Measurements from ENCODE around the gene LAMA4. TPM values are rescaled to one million over a fixed set of nuclear protein-coding genes. Genes with fewer than 3 reads are reported as not detected.
"Not testable (repeated sequence)": the region's sequence is repeated elsewhere in the genome, so short reads cannot be mapped to it uniquely, and the experiment has no call there.

LAMA4 gene
- total RNA-seq, 2 experiments from 2014 or later, result not detected

DNA sequence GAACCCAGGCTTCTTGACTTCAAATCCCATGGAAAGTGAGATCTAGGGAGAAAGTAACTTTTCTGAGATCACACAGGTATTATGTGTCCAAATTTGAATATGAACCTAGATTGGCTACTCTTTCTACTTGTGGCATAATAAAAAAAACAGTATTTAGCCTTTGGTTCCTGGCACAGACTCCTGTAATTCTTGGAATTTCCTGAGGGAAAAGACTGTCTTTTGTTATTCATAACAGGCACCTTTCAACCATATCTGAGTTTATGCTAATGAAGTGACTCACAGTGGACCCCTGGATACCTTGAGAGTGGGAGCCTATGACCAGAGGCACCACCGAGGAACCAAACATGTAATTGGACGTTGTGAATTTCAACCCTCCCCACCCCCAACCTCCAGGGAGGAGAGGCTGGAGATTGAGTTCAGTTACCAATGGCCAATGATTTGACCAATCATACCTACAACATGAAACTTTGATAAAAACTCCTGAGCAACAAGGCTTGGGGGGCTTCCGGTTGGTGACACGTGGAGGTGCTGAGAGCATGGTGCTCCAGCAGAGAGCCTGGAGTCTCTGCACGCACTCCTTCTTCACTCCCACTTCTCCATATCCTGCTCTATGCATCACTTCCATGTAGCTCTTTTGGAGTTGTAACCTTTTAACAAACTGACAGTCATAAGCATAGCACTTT lies 48.8 kb downstream of the LAMA4 start:
- peaks cover 27% of the 10 kb centered on the region for H3K27me3 Mint-ChIP-seq
- no peaks in the 10 kb centered on the region for H3K4me1 Mint-ChIP-seq

DNA sequence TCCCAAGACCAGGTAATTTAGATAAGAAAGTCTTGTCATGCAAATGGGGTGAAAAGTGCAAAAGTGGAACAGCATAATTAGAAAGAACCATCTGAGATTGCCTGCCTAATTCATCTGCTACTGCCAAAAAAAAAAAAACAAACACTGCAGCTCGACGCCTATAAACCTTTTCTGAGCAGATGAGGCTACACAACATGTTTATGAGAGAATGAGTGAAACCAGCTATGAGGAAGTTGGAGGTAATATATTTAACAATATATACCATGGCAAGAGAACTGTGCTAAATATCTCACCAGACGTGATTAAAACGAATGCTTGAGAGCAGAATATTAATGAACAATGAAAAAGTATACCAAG lies 50.0 kb downstream of the LAMA4 start:
- DNase-seq, result no peak
- H3K27ac Mint-ChIP-seq, result no peak overlapping the region
- no peak overlapping the region for H3K4me3 Mint-ChIP-seq
- peaks cover 24% of the 10 kb centered on the region for H3K27me3 Mint-ChIP-seq
- H3K36me3 Mint-ChIP-seq, result no peaks in the 10 kb centered on the region
- no peaks in the 10 kb centered on the region for H3K4me1 Mint-ChIP-seq
- POLR2A ChIA-PET, result no interaction called here
- no peak for ATAC-seq (ENCODE audit: low read depth)
- H3K9me3 Mint-ChIP-seq, result peaks cover 5% of the 10 kb centered on the region

More for the DNA sequence above, 48.8 kb downstream of the LAMA4 start:
- Mint-ChIP-seq H3K9me3 (peaks cover 5% of the 10 kb centered on the region), H3K27ac (no peak overlapping the region), H3K36me3 (peaks cover 2% of the 10 kb centered on the region), H3K4me3 (no peak overlapping the region)
- DNase-seq (no peak), ATAC-seq (ENCODE audit: low read depth) (no peak)
- POLR2A ChIA-PET, result no interaction called here

DNA sequence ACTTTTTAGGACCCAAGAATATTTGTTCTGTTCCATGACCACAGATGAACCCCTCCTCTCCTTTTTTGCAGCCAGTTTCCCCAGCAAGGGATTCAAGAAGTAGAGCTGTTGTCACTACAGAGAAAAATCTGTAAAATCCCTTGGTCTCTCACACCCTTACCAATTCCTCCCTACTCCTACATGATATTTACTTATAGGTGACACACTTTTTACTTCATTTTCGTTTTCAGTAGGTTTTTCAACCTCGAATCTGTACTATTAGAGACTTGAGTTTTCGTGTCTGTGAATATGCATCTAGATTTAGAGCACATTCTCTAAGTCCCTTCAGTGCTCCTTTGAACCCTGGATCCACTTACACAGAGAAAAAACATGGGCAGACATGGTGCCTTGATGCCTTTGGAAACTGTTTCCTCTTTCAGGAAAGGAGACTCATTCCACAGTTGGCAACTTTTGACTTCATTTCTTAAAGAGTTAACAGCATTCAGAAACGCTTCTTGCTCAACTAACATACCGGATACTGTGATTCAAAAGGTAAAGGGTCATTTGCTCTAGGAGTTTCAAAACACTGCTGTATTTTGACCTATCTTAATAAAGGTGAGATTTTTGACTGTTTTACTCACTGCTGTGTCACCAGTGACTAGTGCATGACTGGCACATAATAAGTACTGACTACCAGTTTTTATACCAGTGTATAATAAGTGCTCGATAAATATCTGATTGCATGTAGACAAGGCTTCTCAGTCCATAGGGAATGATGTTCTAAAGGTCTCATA lies 50.6 kb downstream of the LAMA4 start:
- Mint-ChIP-seq H3K27ac (no peak overlapping the region), H3K27me3 (peaks cover 24% of the 10 kb centered on the region), H3K4me1 (no peaks in the 10 kb centered on the region), H3K4me3 (no peak overlapping the region), H3K36me3 (no peaks in the 10 kb centered on the region), H3K9me3 (peaks cover 5% of the 10 kb centered on the region)
- POLR2A ChIA-PET, result no interaction called here
- DNase-seq (no peak), ATAC-seq (ENCODE audit: low read depth) (no peak)

DNA sequence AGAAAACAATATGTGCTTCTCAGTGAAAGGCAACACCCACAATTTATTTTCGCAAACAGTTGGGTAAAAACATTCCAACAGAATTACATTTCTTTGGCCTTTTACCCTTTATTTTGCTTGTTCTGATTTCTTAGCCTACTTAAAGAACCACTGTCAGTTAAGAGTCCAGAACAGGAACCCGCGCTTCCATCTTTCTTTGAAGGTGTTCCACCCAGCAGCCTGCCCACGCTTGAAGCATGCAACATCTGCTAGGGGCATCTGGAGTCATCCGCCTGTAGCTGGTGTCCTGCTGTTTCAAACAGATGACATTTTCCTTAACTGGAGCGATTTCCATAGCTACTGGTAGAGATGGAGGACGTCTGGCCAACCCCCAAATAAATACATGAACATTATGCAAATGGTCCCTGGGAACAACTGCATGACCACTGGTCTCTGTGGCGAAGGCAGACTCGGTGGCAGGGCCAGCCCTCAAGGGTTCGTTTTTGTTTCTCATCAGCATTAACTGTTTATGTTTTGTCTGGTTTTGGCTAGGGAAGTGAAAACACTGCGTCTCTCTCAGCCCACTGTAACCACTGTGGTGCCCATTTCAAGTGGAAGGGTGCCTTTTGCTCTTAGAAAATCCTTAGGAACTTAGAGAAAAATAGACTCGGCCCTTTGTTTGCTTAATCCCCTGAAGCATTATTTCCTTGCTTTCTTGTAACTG lies 51.6 kb downstream of the LAMA4 start:
- H3K27ac Mint-ChIP-seq, result no peak overlapping the region
- no peaks in the 10 kb centered on the region for H3K4me1 Mint-ChIP-seq
- peaks cover 24% of the 10 kb centered on the region for H3K27me3 Mint-ChIP-seq
- no peaks in the 10 kb centered on the region for H3K36me3 Mint-ChIP-seq
- POLR2A ChIA-PET, result no interaction called here
- no peak for DNase-seq
- peaks cover 5% of the 10 kb centered on the region for H3K9me3 Mint-ChIP-seq
- no peak overlapping the region for H3K4me3 Mint-ChIP-seq
- no peak for ATAC-seq (ENCODE audit: low read depth)

DNA sequence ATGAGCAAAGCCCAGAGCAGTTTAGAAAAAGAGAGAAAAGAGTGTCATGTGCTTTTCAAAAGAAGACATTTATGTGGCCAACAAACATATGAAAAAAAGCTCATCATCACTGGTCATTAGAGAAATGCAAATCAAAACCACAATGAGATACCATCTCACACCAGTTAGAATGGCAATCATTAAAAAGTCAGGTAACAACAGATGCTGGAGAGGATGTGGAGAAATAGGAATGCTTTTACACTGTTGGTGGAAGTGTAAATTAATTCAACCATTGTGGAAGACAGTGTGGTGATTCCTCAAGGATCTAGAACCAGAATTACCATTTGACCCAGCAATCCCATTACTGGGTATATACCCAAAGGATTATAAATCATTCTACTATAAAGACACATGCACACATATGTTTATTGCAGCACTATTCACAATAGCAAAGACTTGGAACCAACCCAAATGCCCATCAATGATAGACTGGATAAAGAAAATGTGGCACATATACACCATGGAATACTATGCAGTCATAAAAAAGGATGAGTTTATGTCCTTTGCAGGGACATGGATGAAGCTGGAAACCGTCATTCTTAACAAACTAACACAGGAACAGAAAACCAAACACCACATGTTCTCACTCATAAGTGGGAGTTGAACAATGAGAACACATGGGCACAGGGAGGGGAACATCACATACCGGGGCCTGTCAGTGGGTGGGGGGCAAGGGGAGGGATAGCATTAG lies 54.0 kb downstream of the LAMA4 start:
- ATAC-seq (ENCODE audit: low read depth); H3K4me1 Mint-ChIP-seq; H3K9me3 Mint-ChIP-seq; H3K27ac Mint-ChIP-seq; DNase-seq; H3K36me3 Mint-ChIP-seq; POLR2A ChIA-PET; H3K4me3 Mint-ChIP-seq: not testable (repeated sequence)
- H3K27me3 Mint-ChIP-seq, result peaks cover 34% of the 10 kb centered on the region

DNA sequence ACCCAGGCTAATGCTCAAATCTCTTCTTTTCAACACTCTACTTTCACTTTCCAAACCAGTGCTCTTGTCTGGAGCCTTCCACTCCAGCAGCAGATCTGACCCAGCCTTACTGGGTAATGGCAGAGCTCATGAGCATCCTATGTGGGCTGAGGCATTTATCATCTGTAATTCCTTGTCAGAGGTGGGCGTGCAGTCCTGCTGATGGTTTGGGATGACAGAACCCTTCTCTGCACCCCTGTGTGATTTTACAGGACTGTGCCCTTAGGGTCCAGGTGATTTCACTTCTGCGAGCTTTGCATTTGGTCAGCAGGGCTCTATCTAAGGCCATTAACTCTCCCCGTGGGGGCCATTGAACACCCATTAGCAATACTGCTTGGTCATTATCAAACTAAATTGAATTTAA lies 55.4 kb downstream of the LAMA4 start:
- POLR2A ChIA-PET, result no interaction called here
- H3K4me3 Mint-ChIP-seq, result no peak overlapping the region
- H3K27ac Mint-ChIP-seq, result no peak overlapping the region
- DNase-seq (no peak), ATAC-seq (ENCODE audit: low read depth) (no peak)
- peaks cover 4% of the 10 kb centered on the region for H3K9me3 Mint-ChIP-seq
- peaks cover 41% of the 10 kb centered on the region for H3K27me3 Mint-ChIP-seq
- no peaks in the 10 kb centered on the region for H3K4me1 Mint-ChIP-seq
- no peaks in the 10 kb centered on the region for H3K36me3 Mint-ChIP-seq

DNA sequence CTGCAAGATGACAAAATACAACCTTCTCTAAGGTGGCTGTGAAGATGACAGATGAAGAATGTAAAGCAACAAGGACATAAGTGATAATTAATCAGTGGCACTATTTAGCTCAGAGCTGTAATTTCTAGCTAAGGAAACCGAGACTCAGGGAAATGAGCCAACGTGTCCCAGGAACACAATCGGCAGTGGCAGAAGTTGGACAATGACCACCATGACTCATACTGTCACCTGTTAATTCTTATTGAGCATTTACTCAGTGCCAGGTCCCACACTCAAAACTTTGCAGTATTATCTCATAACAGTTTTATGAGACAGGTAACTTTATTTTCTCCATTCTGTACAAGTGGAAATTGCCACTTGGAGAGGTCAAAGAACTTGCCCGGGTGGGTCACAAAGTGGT lies 55.8 kb downstream of the LAMA4 start:
- DNase-seq, result no peak
- H3K27me3 Mint-ChIP-seq, result peaks cover 39% of the 10 kb centered on the region
- ATAC-seq (ENCODE audit: low read depth), result no peak
- H3K4me1 Mint-ChIP-seq, result no peaks in the 10 kb centered on the region
- H3K27ac Mint-ChIP-seq, result no peak overlapping the region
- peaks cover 4% of the 10 kb centered on the region for H3K9me3 Mint-ChIP-seq
- POLR2A ChIA-PET, result no interaction called here
- no peaks in the 10 kb centered on the region for H3K36me3 Mint-ChIP-seq
- H3K4me3 Mint-ChIP-seq, result no peak overlapping the region

DNA sequence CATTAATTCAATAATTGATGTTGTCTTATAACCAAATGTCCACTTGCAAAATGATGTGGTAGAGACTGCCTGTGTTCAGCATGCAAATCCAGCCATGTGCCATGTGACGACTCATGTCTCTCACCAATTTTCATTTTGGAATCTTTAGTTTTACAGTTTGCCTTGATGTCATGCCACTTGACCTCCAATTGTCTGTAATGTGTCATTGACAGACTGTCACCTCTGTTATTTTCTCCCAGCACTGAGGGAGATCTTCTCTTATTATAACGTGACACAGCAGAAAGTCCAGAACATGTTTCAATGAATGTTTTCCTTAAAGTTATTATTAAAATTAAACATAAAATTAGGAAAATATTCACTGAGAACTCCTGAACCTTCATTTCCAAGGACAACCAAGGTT lies 56.7 kb downstream of the LAMA4 start:
- H3K27me3 Mint-ChIP-seq, result peaks cover 43% of the 10 kb centered on the region
- POLR2A ChIA-PET, result no interaction called here
- peaks cover 4% of the 10 kb centered on the region for H3K9me3 Mint-ChIP-seq
- no peak for DNase-seq
- no peaks in the 10 kb centered on the region for H3K36me3 Mint-ChIP-seq
- ATAC-seq (ENCODE audit: low read depth), result no peak
- no peak overlapping the region for H3K27ac Mint-ChIP-seq
- no peak overlapping the region for H3K4me3 Mint-ChIP-seq
- no peaks in the 10 kb centered on the region for H3K4me1 Mint-ChIP-seq

DNA sequence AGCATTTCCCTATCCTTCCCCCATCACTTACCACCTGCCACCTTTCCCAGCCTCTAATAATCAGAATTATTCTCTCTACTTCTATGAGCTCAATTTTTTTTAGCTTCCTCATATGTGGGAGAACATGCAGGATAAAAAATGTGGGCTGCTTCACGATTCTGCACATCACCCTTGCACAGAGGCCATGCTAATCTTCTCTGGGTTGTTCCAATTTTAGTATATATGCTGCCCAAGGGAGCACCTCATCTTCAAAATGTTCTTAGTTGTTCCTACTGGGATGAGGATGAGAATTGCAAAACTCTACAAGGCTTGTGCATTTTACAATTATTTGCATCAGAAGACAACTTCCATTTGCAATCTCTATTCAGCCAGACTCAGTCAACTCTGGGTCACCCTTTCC lies 58.1 kb downstream of the LAMA4 start:
- H3K36me3 Mint-ChIP-seq, result no peaks in the 10 kb centered on the region
- no peak for DNase-seq
- peaks cover 4% of the 10 kb centered on the region for H3K9me3 Mint-ChIP-seq
- ATAC-seq (ENCODE audit: low read depth), result no peak
- no peaks in the 10 kb centered on the region for H3K4me1 Mint-ChIP-seq
- peaks cover 40% of the 10 kb centered on the region for H3K27me3 Mint-ChIP-seq
- H3K4me3 Mint-ChIP-seq, result no peak overlapping the region
- POLR2A ChIA-PET, result no interaction called here
- H3K27ac Mint-ChIP-seq, result no peak overlapping the region

DNA sequence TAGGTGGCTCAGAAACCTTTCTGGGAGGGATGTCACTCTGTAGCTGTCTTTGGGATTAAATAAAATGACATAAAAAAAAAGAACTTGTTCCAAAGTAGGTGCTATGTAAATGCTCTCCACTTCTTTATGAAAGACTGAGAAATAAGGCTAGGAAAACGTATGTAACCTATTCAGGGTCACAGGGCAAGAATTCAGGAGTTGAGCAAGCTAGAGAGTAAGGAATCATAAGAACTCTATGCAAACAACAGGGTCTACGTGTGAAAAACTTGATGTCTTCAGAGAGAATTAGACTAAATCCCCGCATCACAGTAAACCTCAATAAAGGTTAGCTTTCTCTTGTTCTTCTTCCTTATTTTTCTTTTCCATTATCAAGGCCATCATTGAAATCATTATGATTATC lies 59.2 kb downstream of the LAMA4 start:
- Mint-ChIP-seq H3K27ac (no peak overlapping the region), H3K4me3 (no peak overlapping the region), H3K4me1 (no peaks in the 10 kb centered on the region), H3K27me3 (peaks cover 34% of the 10 kb centered on the region), H3K9me3 (peaks cover 3% of the 10 kb centered on the region), H3K36me3 (no peaks in the 10 kb centered on the region)
- ATAC-seq (ENCODE audit: low read depth), result no peak
- no peak for DNase-seq
- POLR2A ChIA-PET, result no interaction called here

DNA sequence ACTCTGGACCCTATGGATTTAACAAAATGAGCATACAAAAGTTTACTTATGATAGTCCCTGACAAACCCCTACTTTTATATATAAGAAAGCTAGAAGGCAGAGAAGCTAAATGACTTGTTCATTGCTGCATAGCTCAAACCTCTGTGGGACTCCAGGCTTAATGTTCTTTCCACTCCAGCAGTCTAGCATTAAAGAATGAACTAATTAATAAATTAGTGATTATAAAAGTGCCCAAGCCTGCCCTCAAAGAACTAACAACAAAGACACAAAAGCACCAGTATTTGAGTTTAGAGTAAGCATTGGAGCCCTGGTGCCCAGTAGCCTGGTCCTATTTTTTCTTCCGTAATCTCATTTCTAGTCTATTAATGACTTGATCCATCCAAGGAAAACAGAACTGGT lies 59.9 kb downstream of the LAMA4 start:
- Mint-ChIP-seq H3K36me3 (no peaks in the 10 kb centered on the region), H3K4me3 (no peak overlapping the region), H3K27ac (no peak overlapping the region), H3K27me3 (peaks cover 35% of the 10 kb centered on the region), H3K4me1 (no peaks in the 10 kb centered on the region), H3K9me3 (no peaks in the 10 kb centered on the region)
- POLR2A ChIA-PET, result no interaction called here
- DNase-seq, result no peak
- no peak for ATAC-seq (ENCODE audit: low read depth)

DNA sequence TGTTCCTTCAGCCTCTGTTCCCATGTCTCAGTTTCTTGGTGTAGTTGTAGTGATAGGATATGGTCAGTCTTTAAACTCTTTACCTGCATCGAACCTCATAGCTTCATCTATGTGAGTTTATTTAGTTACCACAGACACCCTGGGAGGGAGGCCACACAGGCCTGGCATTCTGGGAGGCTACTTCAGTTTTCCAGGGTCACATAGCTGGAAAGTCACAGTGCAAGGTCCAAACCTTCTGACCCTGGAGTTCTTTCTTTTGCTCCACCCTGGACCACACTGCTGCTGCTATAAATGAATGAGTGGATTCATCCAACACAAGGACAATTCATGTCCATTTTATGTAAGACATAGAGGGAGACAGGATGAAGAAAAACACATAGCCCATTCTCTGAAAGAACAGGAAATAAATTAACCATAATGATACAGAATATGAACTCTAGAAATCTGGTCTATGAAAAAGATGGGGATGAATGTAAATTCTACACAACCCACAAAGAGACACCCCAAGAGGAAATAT lies 60.8 kb downstream of the LAMA4 start:
- DNase-seq, result no peak
- H3K36me3 Mint-ChIP-seq, result no peaks in the 10 kb centered on the region
- no peak overlapping the region for H3K27ac Mint-ChIP-seq
- H3K9me3 Mint-ChIP-seq, result no peaks in the 10 kb centered on the region
- ATAC-seq (ENCODE audit: low read depth), result no peak
- POLR2A ChIA-PET, result no interaction called here
- H3K27me3 Mint-ChIP-seq, result peaks cover 44% of the 10 kb centered on the region
- no peaks in the 10 kb centered on the region for H3K4me1 Mint-ChIP-seq
- no peak overlapping the region for H3K4me3 Mint-ChIP-seq

DNA sequence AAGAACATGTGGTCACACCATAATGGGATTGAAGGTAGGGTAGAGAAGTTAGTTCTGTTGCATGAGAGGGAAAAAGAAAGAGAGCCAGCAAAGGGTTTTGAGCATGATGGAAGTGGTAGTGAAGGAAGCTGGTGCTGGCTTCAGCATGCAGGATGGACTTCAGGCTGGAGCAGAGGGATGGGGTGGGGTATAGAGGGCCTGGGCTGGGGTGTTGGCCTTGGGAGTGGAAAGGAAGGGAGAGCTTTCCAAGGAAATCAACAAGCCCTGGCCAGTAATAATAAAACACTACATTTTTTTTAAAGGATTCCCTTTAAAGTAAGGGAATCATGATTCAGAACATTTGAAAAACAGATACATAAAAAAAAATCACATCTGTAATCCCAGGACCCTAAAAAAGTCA lies 61.2 kb downstream of the LAMA4 start:
- no peak overlapping the region for H3K4me3 Mint-ChIP-seq
- ATAC-seq (ENCODE audit: low read depth), result no peak
- no peaks in the 10 kb centered on the region for H3K9me3 Mint-ChIP-seq
- POLR2A ChIA-PET, result no interaction called here
- peaks cover 48% of the 10 kb centered on the region for H3K27me3 Mint-ChIP-seq
- no peak for DNase-seq
- H3K36me3 Mint-ChIP-seq, result no peaks in the 10 kb centered on the region
- H3K4me1 Mint-ChIP-seq, result no peaks in the 10 kb centered on the region
- H3K27ac Mint-ChIP-seq, result no peak overlapping the region

Data from activated naive CD8-positive, alpha-beta T cell treated with anti-CD3 and anti-CD28 coated beads, Interleukin-2, amount 10 ng/mL, durations not matched to agents 7 days and 5 days (primary cell).